GM18507 (cell line): ENCODE measurements around the gene DSCAM.
"Not testable (repeated sequence)": the region's sequence is repeated elsewhere in the genome, so short reads cannot be mapped to it uniquely, and the experiment has no call there.

Experiments used
- DNase-seq: peaks from one replicate; pipeline ENCODE4 v3.0.0; 2011; ENCODE audit warnings: low read depth; ENCODE audit not compliant: insufficient read length; ENCODE audit errors: extremely low spot score
- FAIRE-seq: peaks from 2 replicates; lab custom pipeline; 2011; peaks lifted over from hg19 to GRCh38; lab: Jason Lieb, UNC

DSCAM gene

DNA sequence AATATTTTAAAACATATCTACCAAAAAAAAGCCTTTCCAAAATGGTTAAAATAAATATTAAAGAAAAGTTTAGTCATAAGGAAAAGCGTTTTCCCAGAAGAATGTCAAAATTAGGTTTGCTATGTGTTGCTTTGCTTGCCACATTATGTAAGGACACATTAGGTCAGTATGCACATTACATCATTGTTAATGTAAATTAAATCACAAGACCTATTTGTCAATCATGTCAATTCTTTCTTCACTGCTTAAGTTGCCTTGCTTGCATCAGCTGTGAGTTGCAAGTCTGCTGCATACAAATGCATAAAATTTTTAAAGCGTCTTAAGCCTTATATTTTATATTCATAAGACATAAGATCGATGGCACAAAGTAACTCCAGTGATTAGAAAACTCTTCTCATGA lies 530.9 kb downstream of the DSCAM start:
- DNase-seq: no peak
- FAIRE-seq: no peak

DNA sequence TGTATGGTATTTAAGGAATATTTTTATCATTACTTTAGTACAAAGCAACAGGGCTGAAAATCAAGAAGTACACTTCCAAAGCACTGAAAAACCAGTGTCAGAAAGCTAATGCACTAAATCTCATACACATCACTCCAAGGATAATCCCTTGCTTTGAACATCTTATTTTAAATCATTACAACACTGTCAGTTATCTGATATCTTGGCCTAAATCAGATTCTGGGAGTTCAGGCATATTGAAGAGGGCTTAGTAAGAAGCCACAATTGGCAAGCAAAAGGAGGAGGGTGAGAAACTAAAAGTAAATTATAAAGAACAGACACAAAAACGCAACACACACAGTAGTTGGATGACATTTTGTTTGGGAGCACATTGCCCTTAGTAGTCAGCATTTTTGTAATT lies 531.3 kb downstream of the DSCAM start:
- DNase-seq (no peak), FAIRE-seq (no peak)

- no peak for FAIRE-seq
- DNase-seq: no peak
These were observed 533.7 kb downstream of the DSCAM start for GRCh38 chr21:40313260-40313659.

GRCh38 chr21:40300300-40300699 lies 546.7 kb downstream of the DSCAM start:
- FAIRE-seq: no peak
- no peak for DNase-seq

DNA sequence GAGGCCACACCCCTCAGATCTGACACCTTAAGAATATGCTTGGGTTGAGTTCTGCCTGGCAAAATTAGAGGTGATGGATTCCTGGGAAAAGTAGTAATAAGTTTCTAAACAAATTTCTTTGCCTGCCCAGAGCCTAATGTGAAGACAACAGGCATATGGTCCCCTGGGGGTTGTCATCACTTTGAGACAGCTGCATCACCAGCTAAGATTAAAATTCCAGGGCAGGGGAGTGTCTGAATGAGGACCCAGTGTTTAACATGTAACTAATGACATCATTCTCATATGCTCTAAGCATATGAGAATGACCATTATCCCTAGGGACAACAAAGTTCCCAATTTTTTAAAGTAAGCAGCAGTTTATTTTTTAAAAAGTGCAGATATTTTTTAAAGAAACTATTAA lies 547.5 kb downstream of the DSCAM start:
- no peak for DNase-seq
- FAIRE-seq: no peak

GRCh38 chr21:40294345-40294744 lies 552.6 kb downstream of the DSCAM start:
- no peak for DNase-seq

GRCh38 chr21:40291560-40291959 lies 555.4 kb downstream of the DSCAM start:
- no peak for FAIRE-seq
- DNase-seq: no peak

More at GRCh38 chr21:40294345-40294744, 552.6 kb downstream of the DSCAM start:
- no peak for FAIRE-seq

- no peak for FAIRE-seq
- no peak for DNase-seq
These were observed 562.5 kb downstream of the DSCAM start for GRCh38 chr21:40284409-40284808.

- FAIRE-seq: no peak
- DNase-seq: no peak
These were observed 563.8 kb downstream of the DSCAM start for GRCh38 chr21:40282912-40283886.

- FAIRE-seq: no peak
- no peak for DNase-seq
These were observed 568.6 kb downstream of the DSCAM start for GRCh38 chr21:40278345-40278744.

DNA sequence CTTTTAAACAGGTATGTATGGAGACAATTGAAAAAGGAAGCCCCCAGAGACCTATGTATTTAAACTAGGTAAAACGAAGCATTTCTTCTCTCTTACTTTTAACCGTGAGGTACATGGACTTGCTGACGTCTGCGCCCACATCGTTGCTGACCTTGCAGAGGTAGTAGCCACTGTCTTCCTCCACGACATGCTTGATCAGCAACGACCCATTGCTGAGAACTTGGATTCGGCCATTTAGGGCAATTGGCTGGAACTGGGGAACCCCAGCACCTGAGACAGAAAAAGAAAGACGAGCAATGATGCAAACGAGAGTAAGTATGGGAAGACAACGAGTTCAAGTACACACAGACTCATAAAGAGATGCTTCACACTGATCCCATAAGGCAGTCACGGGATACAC lies 571.0 kb downstream of the DSCAM start:
- FAIRE-seq (no peak), DNase-seq (no peak)

- DNase-seq (no peak), FAIRE-seq (no peak)
These were observed 574.9 kb downstream of the DSCAM start for GRCh38 chr21:40272037-40272436.

- DNase-seq: no peak
- no peak for FAIRE-seq
These were observed 575.8 kb downstream of the DSCAM start for GRCh38 chr21:40271164-40271563.

GRCh38 chr21:40270047-40270446 lies 576.9 kb downstream of the DSCAM start:
- no peak for DNase-seq

DNA sequence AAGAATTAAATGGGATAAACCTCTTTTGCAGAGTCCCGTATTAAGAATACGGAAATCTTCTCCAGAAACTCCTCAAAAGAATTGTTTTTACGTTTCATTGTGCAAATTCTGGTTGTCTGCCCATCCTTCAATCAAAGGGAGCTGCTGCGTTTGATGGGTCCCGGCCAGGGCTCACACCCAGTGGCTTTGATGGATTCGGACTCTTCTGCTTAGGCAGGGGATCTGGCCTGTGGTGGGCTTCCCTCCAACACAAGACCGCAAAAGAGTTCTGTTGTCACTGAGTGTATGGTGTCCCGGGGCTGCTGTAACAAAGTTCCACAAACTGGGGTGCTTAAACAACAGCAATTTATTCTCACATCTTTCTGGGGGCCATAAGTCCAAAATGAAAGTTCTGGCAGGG lies 577.7 kb downstream of the DSCAM start:
- DNase-seq: no peak
- no peak for FAIRE-seq

More at GRCh38 chr21:40270047-40270446, 576.9 kb downstream of the DSCAM start:
- no peak for FAIRE-seq

- DNase-seq, FAIRE-seq: not testable (repeated sequence)
These were observed 588.5 kb downstream of the DSCAM start for GRCh38 chr21:40258456-40258855.

DNA sequence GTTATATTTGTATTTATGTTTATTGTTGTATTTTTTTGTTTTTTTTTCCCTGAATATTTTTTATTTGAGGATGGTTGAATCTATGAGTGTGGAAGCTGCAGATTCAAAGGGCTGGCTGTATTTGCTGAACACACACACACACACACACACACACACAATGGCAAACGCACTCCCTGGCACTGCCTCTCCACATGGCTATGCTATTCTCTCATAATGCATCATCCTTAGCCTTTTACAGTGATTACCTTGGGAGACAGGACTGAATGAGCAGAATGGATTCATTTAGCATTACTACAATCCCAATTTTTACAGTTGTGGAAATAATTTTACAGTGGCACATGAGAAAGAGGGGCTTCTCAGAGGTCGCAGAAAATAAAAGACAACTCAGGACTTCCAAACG lies 589.6 kb downstream of the DSCAM start:
- DNase-seq (no peak), FAIRE-seq (no peak)

DNA sequence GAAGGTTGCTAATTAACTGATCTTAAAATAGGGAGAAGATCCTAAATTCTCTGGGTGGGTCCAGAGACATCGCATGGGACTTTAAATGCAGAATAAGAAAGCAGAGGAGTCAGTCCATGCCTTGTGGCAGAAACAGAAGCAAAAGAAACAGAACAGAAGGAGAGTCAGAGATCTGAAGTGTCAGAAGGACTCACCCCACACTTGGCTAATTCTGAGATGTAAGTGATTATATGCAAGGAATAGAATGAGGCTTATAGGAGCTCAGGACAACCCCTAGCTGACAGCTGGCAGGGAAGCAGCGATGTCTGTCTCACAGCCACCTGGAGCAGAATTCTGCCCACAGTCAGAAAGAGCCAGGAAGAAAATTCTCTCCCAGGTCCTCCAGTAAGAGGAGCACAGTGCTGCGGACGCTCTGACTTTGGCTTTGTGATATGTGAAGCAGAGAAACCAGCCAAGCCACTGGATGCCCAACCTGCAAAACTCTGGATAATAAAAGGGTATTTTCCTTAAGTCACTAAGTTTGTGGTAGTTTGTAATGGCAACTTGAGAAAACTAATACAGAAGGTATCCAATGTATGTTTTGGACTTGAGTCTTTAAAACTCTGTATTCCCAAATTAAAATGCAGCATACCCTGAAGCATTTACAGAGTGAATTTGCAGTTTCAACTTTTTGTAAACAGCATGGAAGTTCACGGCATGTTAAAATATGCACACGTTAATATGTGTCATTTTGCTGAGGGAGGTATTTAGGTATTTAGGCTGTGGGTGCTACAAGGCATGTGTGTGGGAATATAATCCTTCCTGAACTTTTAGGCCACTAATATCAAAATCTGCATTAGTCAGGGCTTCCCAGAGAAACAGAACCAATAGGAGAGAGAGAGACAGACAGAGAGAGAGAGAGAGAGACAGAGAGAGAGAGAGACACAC lies 591.2 kb downstream of the DSCAM start:
- no peak for FAIRE-seq
- DNase-seq: no peak

DNA sequence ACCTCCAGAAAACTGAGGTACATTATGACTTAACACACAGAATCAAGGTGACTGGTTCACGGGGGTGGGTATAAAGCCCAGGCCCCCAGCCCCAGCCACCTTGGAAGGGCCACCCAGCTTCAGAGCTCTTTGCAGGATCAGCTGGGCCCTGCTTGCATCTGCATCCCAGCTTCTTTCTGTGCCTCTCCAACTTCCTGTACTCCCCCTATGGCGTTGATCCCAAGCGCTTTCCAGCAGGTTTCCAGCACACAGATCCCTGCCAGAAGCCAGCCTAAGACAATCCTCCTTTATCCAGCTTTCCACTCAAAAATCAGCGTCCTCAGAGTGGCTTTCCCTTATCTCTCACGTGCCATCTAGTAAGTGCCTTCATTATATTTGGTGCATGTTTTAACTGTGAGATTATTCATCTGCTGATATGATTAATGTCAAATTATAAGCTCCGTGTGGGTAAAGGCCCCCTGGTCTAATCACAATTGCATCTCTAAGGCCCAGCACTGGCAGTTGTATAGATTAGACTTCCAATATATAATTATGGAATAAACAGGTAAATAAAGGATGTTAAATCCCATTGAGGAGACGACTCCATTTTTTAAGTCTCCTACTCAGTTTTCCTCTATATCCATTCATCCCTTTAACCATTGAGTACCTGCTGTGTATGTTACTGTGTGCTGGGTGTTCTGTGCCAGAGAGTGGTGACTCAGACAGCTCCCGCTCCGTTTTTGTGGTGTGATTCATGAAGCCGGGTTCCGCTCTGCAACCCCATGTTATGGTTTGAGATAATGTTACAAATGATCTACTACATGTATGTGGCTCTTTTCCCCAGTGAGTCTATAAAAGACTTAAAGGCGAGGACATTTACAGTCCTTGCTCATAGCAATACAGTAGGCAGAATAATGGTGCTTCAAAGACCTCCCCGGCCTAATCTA lies 592.2 kb downstream of the DSCAM start:
- DNase-seq (no peak), FAIRE-seq (no peak)
